ENCODE data around the gene IL1RL2. TPM values are rescaled to one million over a fixed set of nuclear protein-coding genes. Genes with fewer than 3 reads are reported as not detected.

The IL1RL2 gene
- total and polyA plus RNA-seq, 9 donors: 0.24 to 2.0 (median 1.2) TPM; not detected in 3

DNA sequence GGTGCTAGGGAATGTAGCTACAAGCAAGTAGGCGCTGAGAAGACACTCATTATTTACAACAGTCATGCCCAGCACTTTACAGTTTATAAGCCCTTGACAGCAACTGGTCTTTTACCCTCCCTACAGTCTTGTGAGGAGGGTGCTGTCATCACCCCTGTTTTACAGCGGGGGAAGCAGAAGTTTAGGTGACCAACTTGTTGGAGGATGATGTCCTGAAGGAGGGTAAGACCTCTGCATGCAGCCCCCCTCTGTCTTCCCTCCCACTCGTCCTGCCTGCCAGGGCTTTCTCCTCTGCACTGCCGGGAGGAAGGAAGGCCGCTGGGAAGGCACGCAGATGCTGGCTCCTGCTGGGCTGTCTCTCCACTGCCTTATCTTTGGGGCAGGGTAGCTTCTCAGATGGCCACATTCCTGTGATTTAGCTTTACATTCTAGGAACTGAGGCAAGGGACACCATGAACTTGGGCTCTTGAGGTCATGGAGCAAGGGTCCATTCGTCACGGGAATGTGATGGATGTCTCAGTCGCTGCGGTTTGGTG lies 43.3 kb upstream of the IL1RL2 start:
- DNase-seq: peak in 3 of 5 donors; percentile 24 to 60 (median 54)
- WGBS, 3 donors: 28 to 39% (median 29%) methylated on average over 10 of the region's 10 CpGs
- Histone ChIP-seq H3K27ac (peak overlapping the region in 1 of 2 donors; percentile 81), H3K4me3 (peak overlapping the region; percentile 64), H3K9me3 (no peaks in the 10 kb centered on the region), H3K36me3 (no peaks in the 10 kb centered on the region), H3K4me1 (ENCODE audit: insufficient read depth) (peaks cover 5% of the 10 kb centered on the region), H3K27me3 (no peaks in the 10 kb centered on the region)
- intact Hi-C loops (cut with DNase I): no loop called here
- TF ChIP-seq EP300 (IDR thresholded peaks at IDR 0.05) (no peak), POLR2A (IDR thresholded peaks at IDR 0.05) (no peak)
- TF ChIP-seq, protein P1, sequence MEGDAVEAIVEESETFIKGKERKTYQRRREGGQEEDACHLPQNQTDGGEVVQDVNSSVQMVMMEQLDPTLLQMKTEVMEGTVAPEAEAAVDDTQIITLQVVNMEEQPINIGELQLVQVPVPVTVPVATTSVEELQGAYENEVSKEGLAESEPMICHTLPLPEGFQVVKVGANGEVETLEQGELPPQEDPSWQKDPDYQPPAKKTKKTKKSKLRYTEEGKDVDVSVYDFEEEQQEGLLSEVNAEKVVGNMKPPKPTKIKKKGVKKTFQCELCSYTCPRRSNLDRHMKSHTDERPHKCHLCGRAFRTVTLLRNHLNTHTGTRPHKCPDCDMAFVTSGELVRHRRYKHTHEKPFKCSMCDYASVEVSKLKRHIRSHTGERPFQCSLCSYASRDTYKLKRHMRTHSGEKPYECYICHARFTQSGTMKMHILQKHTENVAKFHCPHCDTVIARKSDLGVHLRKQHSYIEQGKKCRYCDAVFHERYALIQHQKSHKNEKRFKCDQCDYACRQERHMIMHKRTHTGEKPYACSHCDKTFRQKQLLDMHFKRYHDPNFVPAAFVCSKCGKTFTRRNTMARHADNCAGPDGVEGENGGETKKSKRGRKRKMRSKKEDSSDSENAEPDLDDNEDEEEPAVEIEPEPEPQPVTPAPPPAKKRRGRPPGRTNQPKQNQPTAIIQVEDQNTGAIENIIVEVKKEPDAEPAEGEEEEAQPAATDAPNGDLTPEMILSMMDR (IDR thresholded peaks at IDR 0.05): no peak

DNA sequence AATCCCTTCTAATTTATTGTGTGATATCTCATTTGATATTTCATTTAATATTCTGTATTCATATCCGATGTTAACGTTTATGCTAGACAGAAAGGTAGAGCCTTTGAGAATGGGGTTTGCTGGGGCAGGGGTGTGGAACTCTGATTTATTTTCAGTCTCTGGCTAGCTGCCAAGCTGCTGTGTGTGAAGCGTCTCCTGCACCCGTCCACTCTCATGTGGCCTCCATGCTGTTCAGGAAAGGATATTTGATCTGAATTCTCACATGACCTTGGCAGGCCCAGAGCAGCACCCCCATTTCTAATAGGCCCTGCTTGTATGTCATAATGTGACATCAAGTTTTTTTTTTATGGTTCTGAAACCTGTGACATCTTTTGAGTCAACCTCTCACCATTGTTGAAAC lies 42.7 kb upstream of the IL1RL2 start:
- Histone ChIP-seq H3K9me3 (no peaks in the 10 kb centered on the region), H3K4me1 (ENCODE audit: insufficient read depth) (peaks cover 5% of the 10 kb centered on the region), H3K4me3 (no peak overlapping the region), H3K27ac (peak overlapping the region in 1 of 2 donors; percentile 81), H3K27me3 (no peaks in the 10 kb centered on the region), H3K36me3 (no peaks in the 10 kb centered on the region)
- 28 to 44% (median 39%) methylated on average over 4 of the region's 4 CpGs for WGBS, 3 donors
- DNase-seq: no peak
- intact Hi-C loops (cut with DNase I): no loop called here
- TF ChIP-seq, protein P1 (IDR thresholded peaks at IDR 0.05): no peak
- TF ChIP-seq EP300 (IDR thresholded peaks at IDR 0.05): no peak
- TF ChIP-seq POLR2A (IDR thresholded peaks at IDR 0.05): no peak

DNA sequence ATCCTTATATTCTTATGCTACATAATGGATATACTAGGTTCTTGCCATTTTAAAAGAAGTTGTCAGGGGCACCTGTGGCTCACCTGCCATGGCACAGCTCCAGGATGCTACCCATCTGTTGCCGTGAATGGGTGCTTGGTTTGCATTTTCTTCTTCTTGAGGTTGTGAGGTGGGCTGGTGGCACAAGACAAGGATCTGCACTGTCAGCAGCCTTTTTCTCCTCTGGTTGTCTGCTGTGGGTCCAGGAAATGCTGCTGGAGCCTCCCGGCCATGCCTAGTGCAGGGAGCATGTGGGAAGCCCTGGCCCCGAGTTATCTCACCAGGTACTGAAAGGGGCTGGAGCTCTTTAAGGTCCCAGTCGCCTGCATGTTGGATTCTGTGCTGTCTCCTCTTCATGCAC lies 41.7 kb upstream of the IL1RL2 start:
- Histone ChIP-seq H3K9me3 (no peaks in the 10 kb centered on the region), H3K27ac (no peak overlapping the region), H3K4me3 (no peak overlapping the region), H3K4me1 (ENCODE audit: insufficient read depth) (peaks cover 5% of the 10 kb centered on the region), H3K27me3 (no peaks in the 10 kb centered on the region), H3K36me3 (no peaks in the 10 kb centered on the region)
- 88 to 92% (median 91%) methylated on average over 4 of the region's 4 CpGs for WGBS, 3 donors
- DNase-seq: no peak
- no peak for TF ChIP-seq EP300 (IDR thresholded peaks at IDR 0.05)
- TF ChIP-seq, protein P1 (IDR thresholded peaks at IDR 0.05): no peak
- TF ChIP-seq POLR2A (IDR thresholded peaks at IDR 0.05): no peak
- intact Hi-C loops (cut with DNase I): no loop called here

DNA sequence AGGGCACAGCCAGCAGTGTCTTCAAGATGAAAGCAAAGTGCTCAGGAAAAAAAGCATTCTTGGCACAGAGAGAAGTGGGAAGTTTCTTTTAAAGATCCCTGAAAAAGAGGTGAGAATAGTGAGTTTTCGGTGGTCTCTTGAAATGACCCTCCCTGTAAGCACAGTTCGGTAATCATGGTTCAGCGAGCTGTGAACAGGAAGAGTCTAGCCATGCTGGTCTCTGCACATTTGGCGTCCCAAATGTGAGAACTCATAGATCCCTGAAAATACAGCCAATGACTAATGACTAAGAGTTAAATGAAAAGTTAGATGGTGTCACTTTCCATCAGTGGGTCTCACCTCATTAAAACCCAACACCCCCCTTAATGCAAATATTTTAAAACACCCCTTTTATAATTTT lies 40.9 kb upstream of the IL1RL2 start:
- no peaks in the 10 kb centered on the region for H3K9me3 ChIP-seq
- no peak for DNase-seq
- H3K36me3 ChIP-seq: no peaks in the 10 kb centered on the region
- TF ChIP-seq POLR2A (IDR thresholded peaks at IDR 0.05) (no peak), EP300 (IDR thresholded peaks at IDR 0.05) (no peak)
- TF ChIP-seq, protein P1 (IDR thresholded peaks at IDR 0.05): no peak
- H3K4me3 ChIP-seq: no peak overlapping the region
- H3K4me1 ChIP-seq (ENCODE audit: insufficient read depth): peaks cover 4% of the 10 kb centered on the region
- 95 to 96% (median 96%) methylated on average over 4 of the region's 4 CpGs for WGBS, 3 donors
- no peak overlapping the region for H3K27ac ChIP-seq
- intact Hi-C loops (cut with DNase I): no loop called here
- no peaks in the 10 kb centered on the region for H3K27me3 ChIP-seq

All from ovary (tissue), 9 donors.